Upper lobe of right lung (tissue), 1 donor: ENCODE measurements around the gene NF1. TPM values are rescaled to one million over a fixed set of nuclear protein-coding genes. Genes with fewer than 3 reads are reported as not detected.

Experiments used
- ATAC-seq: fragments of 200-7000 bp; cut with Tn5 transposase; one replicate; pipeline ENCODE4 v1.9.1; 2020; ENCODE audit warnings: mild to moderate bottlenecking, moderate library complexity
- DNase-seq: peaks from one replicate; pipeline ENCODE4 v3.0.0-alpha.2; 2020
- H3K27ac ChIP-seq: fragments of 200-600 bp; one replicate; pipeline ENCODE4 v1.8.0; 2022
- H3K27me3 ChIP-seq: fragments of 200-600 bp; one replicate; pipeline ENCODE4 v1.8.0; 2022; ENCODE audit warnings: mild to moderate bottlenecking
- H3K36me3 ChIP-seq: fragments of 200-600 bp; one replicate; pipeline ENCODE4 v1.8.0; 2022
- H3K4me1 ChIP-seq: fragments of 200-600 bp; one replicate; pipeline ENCODE4 v1.8.0; 2022
- H3K4me3 ChIP-seq: fragments of 200-600 bp; one replicate; pipeline ENCODE4 v1.8.0; 2022; ENCODE audit warnings: mild to moderate bottlenecking
- H3K9me3 ChIP-seq: fragments of 200-600 bp; one replicate; pipeline ENCODE4 v1.8.0; 2022
- intact Hi-C: fragments of 100-400 bp; cut with DNase I; formaldehyde crosslinking; loops from one replicate; pipeline ENCODE4 v1.11.0; 2022
- total RNA-seq: library from RNA; stranded (reverse); fragmentation: NEBNext Ultra II Directional; extraction: Animal tissue kit (Norgen Biotek cat#: 25700); gene quantifications from one replicate; pipeline ENCODE4 v1.2.1, GENCODE V29; 2021
- TF ChIP-seq, protein P1 (sequence below): fragments of 200-600 bp; IDR thresholded peaks from one replicate; pipeline ENCODE4 v1.8.0; 2022; ENCODE audit warnings: antibody characterized with exemption
- donor health status: DM: no; HTN: yes; CAD: no; lungs with severe emphysema.

The NF1 gene
- total RNA-seq, 1 donor from 2014 or later, result 61.6 TPM

DNA sequence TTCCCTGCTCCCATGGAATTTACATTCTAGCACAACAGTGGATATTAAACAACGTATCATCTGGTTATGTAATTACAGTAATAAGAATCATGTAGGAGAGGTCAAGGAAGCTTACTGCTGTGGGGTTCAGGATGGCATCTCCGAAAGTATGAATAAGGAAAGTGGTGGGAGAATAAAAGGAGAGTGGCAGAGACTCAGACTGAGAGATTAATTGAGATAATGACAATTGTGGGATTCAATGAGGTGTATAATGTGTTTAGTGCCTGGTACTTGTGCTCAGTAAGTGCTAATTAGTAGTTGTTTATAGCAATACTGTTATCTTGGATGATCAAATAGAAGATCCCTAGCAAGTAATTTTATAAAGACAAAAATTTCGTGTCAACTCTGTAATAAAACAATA lies 45.3 kb downstream of the NF1 start:
- ATAC-seq (no peak), DNase-seq (no peak)
- Histone ChIP-seq H3K9me3 (no peaks in the 10 kb centered on the region), H3K36me3 (no peaks in the 10 kb centered on the region), H3K4me1 (no peaks in the 10 kb centered on the region), H3K27ac (no peak overlapping the region), H3K27me3 (no peaks in the 10 kb centered on the region), H3K4me3 (no peak overlapping the region)
- TF ChIP-seq, protein P1, sequence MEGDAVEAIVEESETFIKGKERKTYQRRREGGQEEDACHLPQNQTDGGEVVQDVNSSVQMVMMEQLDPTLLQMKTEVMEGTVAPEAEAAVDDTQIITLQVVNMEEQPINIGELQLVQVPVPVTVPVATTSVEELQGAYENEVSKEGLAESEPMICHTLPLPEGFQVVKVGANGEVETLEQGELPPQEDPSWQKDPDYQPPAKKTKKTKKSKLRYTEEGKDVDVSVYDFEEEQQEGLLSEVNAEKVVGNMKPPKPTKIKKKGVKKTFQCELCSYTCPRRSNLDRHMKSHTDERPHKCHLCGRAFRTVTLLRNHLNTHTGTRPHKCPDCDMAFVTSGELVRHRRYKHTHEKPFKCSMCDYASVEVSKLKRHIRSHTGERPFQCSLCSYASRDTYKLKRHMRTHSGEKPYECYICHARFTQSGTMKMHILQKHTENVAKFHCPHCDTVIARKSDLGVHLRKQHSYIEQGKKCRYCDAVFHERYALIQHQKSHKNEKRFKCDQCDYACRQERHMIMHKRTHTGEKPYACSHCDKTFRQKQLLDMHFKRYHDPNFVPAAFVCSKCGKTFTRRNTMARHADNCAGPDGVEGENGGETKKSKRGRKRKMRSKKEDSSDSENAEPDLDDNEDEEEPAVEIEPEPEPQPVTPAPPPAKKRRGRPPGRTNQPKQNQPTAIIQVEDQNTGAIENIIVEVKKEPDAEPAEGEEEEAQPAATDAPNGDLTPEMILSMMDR, result no peak
- intact Hi-C loops, result no loop called here

DNA sequence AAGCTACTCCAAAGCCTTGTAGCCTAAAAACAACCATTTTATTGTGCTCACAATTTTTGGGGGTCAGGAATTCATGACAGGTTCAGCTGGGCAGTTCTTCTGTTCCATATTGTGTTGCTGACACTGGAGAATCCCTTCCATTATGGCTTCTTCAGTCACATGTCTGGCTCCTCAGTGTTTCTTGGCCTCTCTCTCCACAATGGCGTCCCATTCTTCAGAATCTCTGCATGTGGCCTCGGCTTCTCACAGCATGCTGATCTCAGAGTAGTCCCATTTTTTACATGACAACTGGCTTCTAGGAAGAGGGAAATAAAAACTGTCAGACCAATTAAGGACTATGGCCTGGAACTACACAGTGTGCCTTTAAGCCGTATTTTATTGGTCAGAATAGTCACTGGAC lies 49.7 kb downstream of the NF1 start:
- Histone ChIP-seq H3K27me3 (no peaks in the 10 kb centered on the region), H3K9me3 (no peaks in the 10 kb centered on the region), H3K36me3 (no peaks in the 10 kb centered on the region), H3K4me3 (no peak overlapping the region), H3K4me1 (no peaks in the 10 kb centered on the region), H3K27ac (no peak overlapping the region)
- TF ChIP-seq, protein P1, result no peak
- DNase-seq (no peak), ATAC-seq (no peak)
- intact Hi-C loops, result no loop called here

DNA sequence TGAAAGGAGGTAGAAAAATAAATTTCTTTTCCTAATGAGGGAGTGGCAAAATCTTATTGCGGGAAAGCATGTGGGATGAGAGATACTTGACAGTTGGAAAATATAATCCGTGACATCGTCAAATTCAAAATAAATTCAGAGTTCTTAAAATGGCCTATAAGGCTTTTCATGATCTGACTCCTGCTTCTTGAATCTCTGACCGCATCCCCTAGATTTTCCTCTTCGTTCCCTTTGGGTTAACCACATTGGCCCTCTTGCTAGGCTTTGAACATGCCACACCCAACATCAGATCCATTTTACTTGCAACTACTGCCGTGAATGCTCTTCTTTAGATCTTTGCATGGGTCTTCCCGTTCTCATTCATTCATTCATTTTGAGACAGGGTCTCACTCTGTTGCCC lies 50.1 kb downstream of the NF1 start:
- Histone ChIP-seq H3K4me3 (no peak overlapping the region), H3K4me1 (no peaks in the 10 kb centered on the region), H3K27ac (no peak overlapping the region), H3K27me3 (no peaks in the 10 kb centered on the region), H3K36me3 (no peaks in the 10 kb centered on the region), H3K9me3 (no peaks in the 10 kb centered on the region)
- no peak for ATAC-seq
- TF ChIP-seq, protein P1, result no peak
- no peak for DNase-seq
- intact Hi-C loops, result no loop called here

DNA sequence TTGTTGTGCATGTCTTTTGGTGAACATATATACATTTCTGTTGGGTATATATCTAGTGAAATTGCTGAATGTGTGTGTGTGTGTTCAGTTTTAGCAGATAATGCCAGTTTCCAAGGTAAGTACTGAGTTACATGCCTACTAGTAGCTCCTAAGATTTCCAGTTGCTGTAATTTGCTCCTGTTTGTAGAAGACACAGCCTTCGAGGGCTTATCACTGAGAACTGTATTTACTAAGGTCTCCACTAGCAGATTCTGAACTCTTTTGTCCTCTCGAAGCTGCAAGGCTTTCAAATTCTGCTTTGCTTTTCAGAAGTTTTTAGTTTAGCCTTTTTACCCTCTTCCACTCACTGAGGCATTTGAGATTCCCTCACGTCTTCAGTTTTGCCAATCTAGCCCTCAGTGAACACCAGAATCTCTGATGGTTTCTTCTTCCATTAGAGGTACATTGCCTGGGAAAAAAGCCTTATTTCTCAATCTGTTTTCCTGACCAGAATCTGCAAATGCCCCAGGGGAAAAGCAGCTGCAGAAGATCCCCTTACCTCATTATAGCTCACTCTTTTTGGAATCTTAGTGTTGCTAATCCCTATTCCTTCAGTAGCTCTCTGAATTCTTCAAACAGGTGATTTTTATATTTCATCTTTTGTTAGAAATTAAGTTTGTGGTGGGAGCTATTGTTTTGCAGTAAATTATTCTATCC lies 52.9 kb downstream of the NF1 start:
- H3K36me3 ChIP-seq, result no peaks in the 10 kb centered on the region
- no peaks in the 10 kb centered on the region for H3K9me3 ChIP-seq
- H3K27ac ChIP-seq, result no peak overlapping the region
- intact Hi-C loops, result no loop called here
- TF ChIP-seq, protein P1, result no peak
- H3K4me3 ChIP-seq, result no peak overlapping the region
- no peak for DNase-seq
- no peak for ATAC-seq
- no peaks in the 10 kb centered on the region for H3K27me3 ChIP-seq
- H3K4me1 ChIP-seq, result no peaks in the 10 kb centered on the region

DNA sequence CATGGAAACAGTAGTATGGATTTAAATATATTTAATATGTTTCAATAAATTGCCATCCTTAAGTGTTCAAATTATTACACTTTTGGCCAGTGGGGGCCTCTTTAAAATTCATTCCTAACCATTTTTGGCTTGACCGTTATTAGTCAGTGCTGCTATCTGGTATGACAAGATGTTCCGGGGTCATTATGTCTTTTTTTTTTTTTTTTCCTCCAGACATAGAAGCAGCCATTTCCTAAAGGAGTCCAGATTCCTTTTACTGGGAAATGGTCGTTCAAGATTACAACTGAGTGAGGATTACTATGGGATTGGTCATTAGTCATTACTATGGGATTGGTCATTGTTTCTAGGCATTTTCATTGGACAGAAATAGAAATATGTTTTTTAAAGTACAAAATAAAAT lies 53.4 kb downstream of the NF1 start:
- H3K27me3 ChIP-seq, result no peaks in the 10 kb centered on the region
- H3K9me3 ChIP-seq, result no peaks in the 10 kb centered on the region
- no peak overlapping the region for H3K4me3 ChIP-seq
- intact Hi-C loops, result no loop called here
- no peak overlapping the region for H3K27ac ChIP-seq
- DNase-seq (no peak), ATAC-seq (no peak)
- H3K36me3 ChIP-seq, result no peaks in the 10 kb centered on the region
- TF ChIP-seq, protein P1, result no peak
- H3K4me1 ChIP-seq, result no peaks in the 10 kb centered on the region

DNA sequence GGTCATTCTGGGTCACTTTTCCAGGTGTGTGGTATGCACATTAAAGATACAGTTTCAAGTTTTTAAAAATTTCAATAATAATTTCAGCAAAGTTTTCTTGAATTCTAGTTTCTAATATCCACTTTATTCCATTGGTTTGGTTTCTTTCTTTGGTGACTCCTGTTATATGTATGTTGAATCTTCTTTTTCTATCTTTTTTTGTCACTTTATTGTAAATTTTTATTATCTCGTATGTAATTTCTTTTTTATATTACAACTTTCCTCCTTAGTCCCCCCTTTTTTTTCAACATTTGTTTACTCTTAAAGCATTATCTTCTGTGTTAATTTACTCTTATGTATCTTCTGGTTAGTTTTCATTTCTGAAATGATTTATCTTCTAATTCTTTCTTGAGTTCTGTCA lies 57.5 kb downstream of the NF1 start:
- Histone ChIP-seq H3K27ac (no peak overlapping the region), H3K4me3 (no peak overlapping the region), H3K4me1 (no peaks in the 10 kb centered on the region), H3K27me3 (no peaks in the 10 kb centered on the region), H3K9me3 (no peaks in the 10 kb centered on the region), H3K36me3 (peaks cover 5% of the 10 kb centered on the region)
- intact Hi-C loops, result no loop called here
- DNase-seq (no peak), ATAC-seq (no peak)
- TF ChIP-seq, protein P1, result no peak
